GM06990 (cell line): Measurements from ENCODE around the gene PLCB4.

Source experiments
- DNase-seq: peaks from one replicate; pipeline ENCODE4 v3.0.0-alpha.2; 2011; ENCODE audit not compliant: insufficient read length; ENCODE audit errors: extremely low read depth
- H3K27me3 ChIP-seq: replicated peaks from 2 replicates; pipeline ENCODE4 v1.6.0; 2011; ENCODE audit warnings: low read length; ENCODE audit not compliant: control insufficient read depth, insufficient read depth
- H3K36me3 ChIP-seq: 2 replicates; pipeline ENCODE4 v1.5.1; 2011; ENCODE audit warnings: low read length; ENCODE audit not compliant: control insufficient read depth, insufficient read depth
- H3K4me3 ChIP-seq: replicated peaks from 2 replicates; pipeline ENCODE4 v1.5.1; 2011; ENCODE audit warnings: low read depth, mild to moderate bottlenecking, control low read depth, low read length
- CTCF ChIP-seq: IDR thresholded peaks from 2 replicates; pipeline ENCODE4 v1.5.1; 2011; ENCODE audit warnings: low read length, control low read depth, mild to moderate bottlenecking, inconsistent platforms; ENCODE audit not compliant: insufficient read depth, poor library complexity, severe bottlenecking

The PLCB4 gene

GRCh38 chr20:9082741-9083140 lies 13.9 kb downstream of the PLCB4 start:
- no peak for TF ChIP-seq CTCF
- no peaks in the 10 kb centered on the region for H3K36me3 ChIP-seq
- H3K27me3 ChIP-seq: no peaks in the 10 kb centered on the region
- DNase-seq: no peak
- H3K4me3 ChIP-seq: no peak overlapping the region

GRCh38 chr20:9087531-9088217 lies 18.8 kb downstream of the PLCB4 start:
- Histone ChIP-seq H3K27me3 (no peaks in the 10 kb centered on the region), H3K4me3 (no peak overlapping the region), H3K36me3 (no peaks in the 10 kb centered on the region)
- no peak for TF ChIP-seq CTCF
- no peak for DNase-seq

- H3K4me3 ChIP-seq: no peak overlapping the region
- H3K27me3 ChIP-seq: no peaks in the 10 kb centered on the region
- no peak for TF ChIP-seq CTCF
- DNase-seq: no peak
- H3K36me3 ChIP-seq: no peaks in the 10 kb centered on the region
Observed at GRCh38 chr20:9088556-9088955, 19.7 kb downstream of the PLCB4 start.

GRCh38 chr20:9092113-9092512 lies 23.2 kb downstream of the PLCB4 start:
- no peak for TF ChIP-seq CTCF
- DNase-seq: no peak
- Histone ChIP-seq H3K4me3 (no peak overlapping the region), H3K27me3 (no peaks in the 10 kb centered on the region), H3K36me3 (no peaks in the 10 kb centered on the region)

GRCh38 chr20:9092655-9093054 lies 23.8 kb downstream of the PLCB4 start:
- DNase-seq: no peak
- no peak for TF ChIP-seq CTCF
- Histone ChIP-seq H3K36me3 (no peaks in the 10 kb centered on the region), H3K27me3 (no peaks in the 10 kb centered on the region), H3K4me3 (no peak overlapping the region)

DNA sequence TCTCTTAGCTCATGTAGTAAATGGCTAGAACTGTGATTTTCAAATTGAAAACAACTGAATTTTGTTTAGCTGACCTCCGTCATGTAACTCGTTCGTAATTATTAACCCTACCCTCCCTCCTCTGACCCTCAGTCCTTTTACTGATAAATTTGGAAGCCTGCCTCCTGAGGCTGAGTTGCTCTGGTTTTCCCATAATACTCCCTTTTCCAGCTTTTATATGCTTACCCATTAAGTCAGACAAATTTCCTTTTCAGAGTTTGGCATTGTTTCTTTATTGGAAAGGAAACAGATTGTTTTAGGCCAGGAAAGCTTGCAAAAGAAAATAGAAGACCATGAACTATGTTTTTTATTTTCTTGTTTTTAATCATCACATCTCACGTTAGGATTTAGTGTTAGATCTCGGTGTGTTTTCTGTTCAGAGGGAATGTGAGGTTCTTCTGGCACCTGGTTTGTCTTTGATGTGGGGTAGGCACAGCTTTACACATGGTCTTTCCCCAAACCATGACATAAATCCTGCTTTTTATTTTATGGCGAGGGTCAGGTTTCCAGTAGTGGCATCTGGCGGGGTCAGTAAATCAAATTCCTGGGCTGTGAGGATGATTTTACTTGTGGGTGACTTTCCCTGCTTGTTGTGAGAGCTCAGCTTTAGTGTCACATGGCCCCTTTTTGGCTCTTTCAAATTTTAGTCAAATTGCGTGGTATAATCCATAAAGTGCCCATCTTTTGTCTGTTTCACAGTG lies 24.5 kb downstream of the PLCB4 start:
- Histone ChIP-seq H3K36me3 (no peaks in the 10 kb centered on the region), H3K27me3 (no peaks in the 10 kb centered on the region), H3K4me3 (no peak overlapping the region)
- DNase-seq: no peak
- TF ChIP-seq CTCF: no peak
